ENCODE measurements around the gene SAXO1.

Gene SAXO1

DNA sequence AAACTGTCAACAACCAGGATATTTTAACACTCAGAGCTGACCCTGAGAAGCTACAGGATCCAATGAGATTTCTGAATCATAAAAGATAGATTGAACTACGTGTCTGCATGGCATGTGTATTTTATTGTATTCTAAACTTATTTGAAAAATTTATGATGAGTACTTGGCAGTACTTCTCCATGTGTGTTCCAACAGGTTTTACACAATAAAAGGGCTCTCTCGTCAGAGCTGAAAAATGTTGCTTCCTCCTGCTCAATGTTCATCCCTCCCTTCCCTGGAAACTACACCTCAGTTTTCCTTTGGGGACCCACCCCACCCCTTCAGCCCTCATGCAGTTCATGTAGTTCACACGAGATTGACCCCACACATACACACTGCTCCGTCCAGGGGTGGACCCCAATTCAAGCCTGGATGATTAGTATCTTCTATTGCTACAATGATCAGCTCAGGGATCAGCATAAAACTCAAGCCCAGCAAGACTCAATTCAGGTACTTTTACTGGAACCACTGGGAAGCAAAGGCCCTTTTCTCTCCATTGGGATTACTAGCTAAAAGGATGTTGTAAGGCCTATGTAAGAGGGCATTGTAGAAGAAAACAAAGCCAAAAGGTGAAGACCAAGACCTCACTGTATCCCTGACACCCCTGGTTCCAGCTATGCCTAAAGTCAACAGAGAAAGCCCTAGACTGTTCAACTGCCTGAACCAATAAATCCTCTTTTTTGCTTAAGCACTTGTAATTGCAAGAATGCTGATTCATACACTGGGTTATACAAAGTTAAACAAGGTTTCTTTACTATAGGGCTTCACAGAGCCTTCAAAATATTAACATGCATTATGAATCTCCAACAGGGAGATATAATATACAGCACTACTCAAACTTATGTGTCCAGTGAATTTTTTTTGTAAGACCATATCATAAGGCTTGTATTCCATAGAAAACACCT lies 112.6 kb downstream of the SAXO1 start:
- H3K4me3 ChIP-seq (ENCODE audit: low read length) = no peak overlapping the region
- DNase-seq (ENCODE audit: low read depth) = peak; percentile 23
- TF ChIP-seq, protein P1, sequence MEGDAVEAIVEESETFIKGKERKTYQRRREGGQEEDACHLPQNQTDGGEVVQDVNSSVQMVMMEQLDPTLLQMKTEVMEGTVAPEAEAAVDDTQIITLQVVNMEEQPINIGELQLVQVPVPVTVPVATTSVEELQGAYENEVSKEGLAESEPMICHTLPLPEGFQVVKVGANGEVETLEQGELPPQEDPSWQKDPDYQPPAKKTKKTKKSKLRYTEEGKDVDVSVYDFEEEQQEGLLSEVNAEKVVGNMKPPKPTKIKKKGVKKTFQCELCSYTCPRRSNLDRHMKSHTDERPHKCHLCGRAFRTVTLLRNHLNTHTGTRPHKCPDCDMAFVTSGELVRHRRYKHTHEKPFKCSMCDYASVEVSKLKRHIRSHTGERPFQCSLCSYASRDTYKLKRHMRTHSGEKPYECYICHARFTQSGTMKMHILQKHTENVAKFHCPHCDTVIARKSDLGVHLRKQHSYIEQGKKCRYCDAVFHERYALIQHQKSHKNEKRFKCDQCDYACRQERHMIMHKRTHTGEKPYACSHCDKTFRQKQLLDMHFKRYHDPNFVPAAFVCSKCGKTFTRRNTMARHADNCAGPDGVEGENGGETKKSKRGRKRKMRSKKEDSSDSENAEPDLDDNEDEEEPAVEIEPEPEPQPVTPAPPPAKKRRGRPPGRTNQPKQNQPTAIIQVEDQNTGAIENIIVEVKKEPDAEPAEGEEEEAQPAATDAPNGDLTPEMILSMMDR (IDR thresholded peaks at IDR 0.05; ENCODE audit: insufficient read depth, low read depth, low read length, missing control alignments) = no peak

DNA sequence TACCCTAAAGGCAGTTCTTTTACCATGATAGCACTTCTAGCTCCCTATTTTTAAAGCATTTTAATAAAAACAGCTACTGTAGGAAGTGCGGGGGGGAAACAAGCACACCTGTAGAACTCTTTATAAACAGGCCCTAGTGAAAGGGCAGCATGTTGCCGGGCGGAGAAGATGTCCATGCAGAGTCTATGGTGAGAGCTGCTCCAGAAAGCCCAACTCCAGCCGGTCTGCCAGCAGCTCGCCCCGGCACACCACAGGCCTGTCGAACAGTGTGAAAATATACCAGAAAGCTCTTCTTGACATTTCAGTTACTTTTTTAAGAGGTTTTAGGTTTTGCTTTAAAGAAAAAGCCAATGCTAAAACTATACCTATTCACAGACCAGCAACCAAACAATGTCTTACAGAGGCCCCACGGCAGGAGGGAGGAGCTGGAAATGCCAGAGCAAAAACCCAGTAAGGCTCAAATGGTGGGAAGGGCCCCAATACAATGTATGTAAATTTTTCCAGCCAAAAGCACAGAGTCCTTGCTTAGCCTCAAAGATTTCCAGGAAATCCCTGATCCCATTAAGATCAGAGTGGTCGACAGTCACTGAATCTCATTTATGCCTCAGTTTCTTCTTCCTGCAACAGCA lies 121.2 kb downstream of the SAXO1 start:
- H3K4me3 ChIP-seq (ENCODE audit: low read length) = no peak overlapping the region
- DNase-seq (ENCODE audit: low read depth) = no peak
- TF ChIP-seq, protein P1 (IDR thresholded peaks at IDR 0.05; ENCODE audit: insufficient read depth, low read depth, low read length, missing control alignments) = no peak

DNA sequence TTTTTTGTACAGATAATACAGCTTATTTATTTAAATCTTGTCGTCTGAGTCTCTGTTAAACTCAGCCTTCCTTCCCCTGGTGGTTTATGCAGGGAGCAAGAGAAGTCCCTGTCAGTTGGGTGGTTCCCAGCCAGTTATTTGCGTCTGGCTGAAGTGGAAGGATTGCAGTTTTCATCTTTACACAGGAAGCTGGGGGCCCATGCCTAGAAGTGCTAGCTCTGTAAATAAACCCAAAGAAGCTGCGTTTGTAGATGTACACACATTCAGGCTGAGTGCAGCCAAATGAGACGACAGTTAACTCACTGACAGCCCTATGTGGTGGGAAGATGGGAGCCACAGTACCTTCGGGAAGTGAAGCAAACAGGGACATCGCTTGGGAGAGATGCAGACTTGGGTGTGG lies 122.1 kb downstream of the SAXO1 start:
- TF ChIP-seq, protein P1 (IDR thresholded peaks at IDR 0.05; ENCODE audit: insufficient read depth, low read depth, low read length, missing control alignments) = no peak
- DNase-seq (ENCODE audit: low read depth) = no peak
- H3K4me3 ChIP-seq (ENCODE audit: low read length) = no peak overlapping the region

DNA sequence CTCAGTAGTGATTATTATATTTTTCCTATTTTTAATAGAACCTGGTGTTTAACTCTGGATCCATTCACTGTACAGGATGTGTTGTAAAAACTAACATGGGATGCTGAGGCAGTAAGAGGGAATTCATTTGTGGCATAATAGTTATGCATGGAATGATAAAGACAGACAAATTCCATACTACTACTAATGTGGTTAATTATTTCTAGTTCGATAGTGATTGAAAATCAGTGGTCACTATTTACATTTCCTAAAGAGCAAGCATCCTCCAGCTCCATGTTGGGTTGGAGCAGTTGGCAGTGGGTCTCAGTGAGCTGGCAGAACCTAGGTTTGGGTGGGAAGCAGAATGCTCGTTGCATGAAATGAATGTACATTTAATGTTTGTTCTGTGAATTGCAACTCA lies 122.6 kb downstream of the SAXO1 start:
- no peak overlapping the region for H3K4me3 ChIP-seq (ENCODE audit: low read length)
- DNase-seq (ENCODE audit: low read depth) = no peak
- TF ChIP-seq, protein P1 (IDR thresholded peaks at IDR 0.05; ENCODE audit: insufficient read depth, low read depth, low read length, missing control alignments) = no peak

DNA sequence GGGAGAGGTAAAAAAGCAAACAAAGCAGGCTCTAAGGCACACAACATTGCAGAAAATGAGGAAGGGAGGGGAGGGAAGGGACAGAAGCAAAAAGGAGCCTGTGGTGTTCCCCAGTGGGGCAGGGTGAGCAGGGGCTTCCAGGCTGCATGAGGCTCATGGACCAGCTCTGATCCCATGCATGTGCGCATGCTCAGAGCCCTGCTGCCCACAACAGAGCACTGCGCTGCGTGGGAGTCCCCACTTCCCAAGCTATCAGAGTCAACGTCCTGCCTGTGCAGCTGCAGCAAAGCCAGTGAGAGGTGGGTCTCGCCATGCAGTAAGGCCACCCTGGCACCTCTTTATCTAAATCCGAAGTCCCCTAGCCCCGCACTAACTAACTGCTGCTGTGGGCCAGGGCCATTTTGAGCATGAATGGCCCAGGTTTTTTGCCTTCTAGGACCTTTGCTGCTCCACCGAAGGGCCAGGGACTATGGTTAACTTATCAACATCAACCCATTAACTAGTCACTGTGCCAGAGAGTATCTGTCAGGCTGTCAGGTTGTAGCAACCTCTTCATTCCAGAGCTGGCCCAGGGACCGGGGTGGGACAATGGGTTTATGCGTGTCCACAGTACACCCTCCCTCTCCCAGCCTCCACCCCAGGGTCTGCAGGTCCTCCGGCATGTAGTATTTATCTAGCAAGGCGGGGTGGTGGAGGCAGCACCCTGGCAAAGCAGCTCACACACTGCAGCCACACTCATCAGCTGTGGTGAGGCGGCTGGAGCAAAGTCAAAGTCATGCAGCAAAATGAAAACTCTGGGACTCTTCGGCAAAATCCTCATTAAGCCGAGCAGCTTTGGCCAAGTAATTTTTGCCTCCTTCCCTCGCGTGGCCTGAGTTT lies 123.6 kb downstream of the SAXO1 start:
- TF ChIP-seq, protein P1 (IDR thresholded peaks at IDR 0.05; ENCODE audit: insufficient read depth, low read depth, low read length, missing control alignments) = no peak
- H3K4me3 ChIP-seq (ENCODE audit: low read length) = no peak overlapping the region
- no peak for DNase-seq (ENCODE audit: low read depth)

DNA sequence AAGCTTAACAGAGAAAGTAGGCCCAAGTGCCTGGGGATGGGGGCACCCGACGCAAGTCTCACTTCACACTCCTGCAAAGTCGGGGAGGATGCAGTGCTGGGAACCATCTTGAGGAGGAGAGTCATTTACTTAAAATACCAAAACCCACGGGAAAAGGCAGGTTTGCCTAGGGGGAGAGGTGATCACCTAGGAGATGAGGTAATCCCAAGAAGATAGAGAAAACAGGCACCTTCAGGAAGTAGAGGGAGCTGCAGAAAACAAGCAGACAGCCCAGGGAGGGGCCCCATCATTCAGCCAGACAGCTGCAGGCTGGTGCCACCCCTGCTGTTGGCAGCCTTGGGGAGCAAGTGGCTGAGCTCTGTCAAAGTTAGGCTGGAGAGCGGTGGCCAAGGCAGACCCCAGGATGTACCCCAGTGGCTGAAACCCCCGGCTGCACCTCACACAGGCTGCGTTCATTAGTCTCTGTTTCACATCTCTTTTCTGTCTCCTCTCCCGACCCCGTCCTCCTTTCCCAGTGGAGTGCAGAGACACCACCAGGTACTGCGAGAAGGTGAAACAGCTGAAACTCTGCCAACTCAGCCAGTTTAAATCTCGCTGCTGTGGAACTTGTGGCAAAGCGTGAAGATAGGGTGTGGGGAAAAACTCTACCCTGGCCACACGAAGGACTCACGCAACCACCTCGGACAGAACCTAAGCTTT lies 124.9 kb downstream of the SAXO1 start:
- no peak for DNase-seq (ENCODE audit: low read depth)
- TF ChIP-seq, protein P1 (IDR thresholded peaks at IDR 0.05; ENCODE audit: insufficient read depth, low read depth, low read length, missing control alignments) = no peak
- H3K4me3 ChIP-seq (ENCODE audit: low read length) = no peak overlapping the region

Data from epithelial cell of esophagus (primary cell).